HCT116 (cell line): ENCODE results near the gene HOXC4. TPM values are rescaled to one million over a fixed set of nuclear protein-coding genes. Genes with fewer than 3 reads are reported as not detected.

Experiments used
- ATAC-seq: fragments of 200-7000 bp; cut with Tn5 transposase; 2 replicates; pipeline ENCODE4 v1.9.1; 2020; ENCODE audit warnings: mild to moderate bottlenecking, moderate library complexity
- BruUV-seq: library from RNA; stranded (reverse); fragments of 400-500 nt; replicated peaks from 2 replicates; lab custom pipeline; 2021; lab: Mats Ljungman, UMichigan
- CTCF ChIA-PET: fragments of 300-600 bp; sonication (Branson Sonifier 250); formaldehyde crosslinking; loops from one replicate; lab custom pipeline; 2021; ENCODE audit warnings: antibody characterized with exemption; lab: Charles Lee
- POLR2A ChIA-PET: fragments of 300-600, 350-600 bp; sonication (Branson Sonifier 250); formaldehyde crosslinking; loops from one replicate; lab custom pipeline; 2021; ENCODE audit warnings: antibody characterized with exemption; lab: Charles Lee
- RAD21 ChIA-PET, 2 experiments: fragments of 300-600 bp; sonication (Branson Sonifier 250); formaldehyde crosslinking; loops; one replicate each; lab custom pipeline; 2023; ENCODE audit warnings: low total read pairs in 2 of 2; ENCODE audit not compliant: uncharacterized antibody in 2 of 2, unreplicated experiment in 2 of 2, low non-redundant PET in 1 of 2; lab: Charles Lee
- DNase-seq: peaks from one replicate; pipeline ENCODE4 v3.0.0-alpha.2; 2010; ENCODE audit warnings: low read depth, low spot score
- H2AFZ ChIP-seq: fragments of 200-600 bp; shearing (Covaris generic), sonication (generic); 2 replicates; pipeline ENCODE4 v1.6.1; 2017; ENCODE audit warnings: low read depth, mixed run types, mixed read lengths, antibody characterized with exemption, low read length; ENCODE audit not compliant: poor library complexity, severe bottlenecking
- H3K27ac ChIP-seq: 2 replicates; pipeline ENCODE4 v1.5.1; 2012; ENCODE audit warnings: low read depth, low read length
- H3K27me3 ChIP-seq: fragments of 200-600 bp; sonication (generic); 2 replicates; pipeline ENCODE4 v1.6.1; 2016; ENCODE audit warnings: mixed run types, low read length, mixed read lengths; ENCODE audit not compliant: insufficient read depth
- H3K36me3 ChIP-seq, 2 experiments: fragments of 200-500 bp in 1 of 2; fragments of 200-600 bp in 1 of 2; sonication (Bioruptor generic) in 1 of 2; sonication (generic) in 1 of 2; 2 replicates each; pipeline versions ENCODE4 v1.5.1 to v1.6.1; 2014 to 2016; ENCODE audit warnings: low read length in 2 of 2, inconsistent platforms in 1 of 2, mixed read lengths in 1 of 2, mixed run types in 1 of 2; ENCODE audit not compliant: insufficient read depth in 2 of 2, control insufficient read depth in 1 of 2
- H3K4me1 ChIP-seq, 2 experiments: fragments of 200-600 bp in 1 of 2; sonication (generic) in 1 of 2; 2 replicates each; pipeline versions ENCODE4 v1.5.1 to v1.6.1; 2012 to 2017; ENCODE audit warnings: low read length in 2 of 2, inconsistent platforms in 1 of 2, mild to moderate bottlenecking in 1 of 2, mixed read lengths in 1 of 2, mixed run types in 1 of 2, moderate library complexity in 1 of 2; ENCODE audit not compliant: insufficient read depth in 2 of 2, control insufficient read depth in 1 of 2
- H3K4me2 ChIP-seq: fragments of 200-600 bp; sonication (generic); 2 replicates; pipeline ENCODE4 v1.6.1; 2017; ENCODE audit warnings: mixed run types, low read length, mixed read lengths
- H3K4me3 ChIP-seq, 2 experiments: fragments of 200-600 bp in 1 of 2; sonication (generic) in 1 of 2; replicated peaks in 1 of 2; 2 replicates each; pipeline ENCODE4 v1.5.1; 2011 to 2016; ENCODE audit warnings: low read length in 2 of 2, control low read depth in 1 of 2, low read depth in 1 of 2, mild to moderate bottlenecking in 1 of 2, mixed read lengths in 1 of 2, mixed run types in 1 of 2
- H3K79me2 ChIP-seq: fragments of 200-600 bp; sonication (generic); 2 replicates; pipeline ENCODE4 v1.6.1; 2017; ENCODE audit warnings: mild to moderate bottlenecking, mixed run types, low read length, moderate library complexity, mixed read lengths; ENCODE audit not compliant: insufficient read depth
- H3K9ac ChIP-seq: fragments of 200-600 bp; sonication (generic); 2 replicates; pipeline ENCODE4 v1.6.1; 2016; ENCODE audit warnings: low read length, mixed read lengths
- H3K9me2 ChIP-seq: fragments of 200-600 bp; sonication (generic), shearing (Covaris generic); 2 replicates; pipeline ENCODE4 v1.6.1; 2017; ENCODE audit warnings: mixed run types, mild to moderate bottlenecking, moderate library complexity; ENCODE audit not compliant: insufficient read depth
- H3K9me3 ChIP-seq, 2 experiments: fragments of 200-500 bp in 1 of 2; fragments of 200-600 bp in 1 of 2; sonication (Bioruptor generic) in 1 of 2; sonication (generic) in 1 of 2; 2 replicates each; pipeline ENCODE4 v1.6.1; 2014 to 2017; ENCODE audit warnings: low read length in 2 of 2, mixed read lengths in 2 of 2, inconsistent platforms in 1 of 2, low read depth in 1 of 2, mild to moderate bottlenecking in 1 of 2, mixed run types in 1 of 2, moderate library complexity in 1 of 2; ENCODE audit not compliant: control insufficient read depth in 1 of 2, insufficient read depth in 1 of 2
- H4K20me1 ChIP-seq: fragments of 200-600 bp; sonication (generic), shearing (Covaris generic); 2 replicates; pipeline ENCODE4 v1.6.1; 2017; ENCODE audit warnings: mixed run types, mild to moderate bottlenecking, moderate library complexity; ENCODE audit not compliant: insufficient read depth
- CBX3 ChIP-seq: IDR thresholded peaks from 2 replicates; pipeline ENCODE4 v1.6.1; 2012; ENCODE audit warnings: low read depth
- CEBPB ChIP-seq: IDR thresholded peaks from 2 replicates; pipeline ENCODE4 v1.6.1; 2012; ENCODE audit warnings: low read depth
- EZH2 ChIP-seq: fragments of 200-600 bp; sonication (generic); IDR thresholded peaks from 2 replicates; pipeline ENCODE4 v1.6.1; 2017; ENCODE audit warnings: antibody characterized with exemption, mixed run types
- JUND ChIP-seq: IDR thresholded peaks from 2 replicates; pipeline ENCODE4 v1.6.1; 2012
- POLR2A ChIP-seq: IDR thresholded peaks from 2 replicates; pipeline ENCODE4 v1.7.0; 2011; ENCODE audit warnings: borderline replicate concordance; ENCODE audit not compliant: insufficient read depth, insufficient read length; ENCODE audit errors: extremely low read depth
- POLR2AphosphoS5 ChIP-seq: IDR thresholded peaks from 2 replicates; pipeline ENCODE4 v1.6.1; 2011; ENCODE audit warnings: mild to moderate bottlenecking, low read depth, low read length, moderate library complexity
- YY1 ChIP-seq: IDR thresholded peaks from 2 replicates; pipeline ENCODE4 v1.6.1; 2011; ENCODE audit warnings: low read length, low read depth, moderate library complexity, mild to moderate bottlenecking; ENCODE audit not compliant: insufficient replicate concordance; ENCODE audit errors: extremely low read depth
- ZFX ChIP-seq: fragments of 450-650 bp; IDR thresholded peaks from 2 replicates; pipeline ENCODE4 v1.6.1; 2017
- ZNF274 ChIP-seq: fragments of 200-500 bp; sonication (Bioruptor generic); IDR thresholded peaks from 2 replicates; pipeline ENCODE4 v1.6.1; 2014; ENCODE audit warnings: mild to moderate bottlenecking, low read depth, low read length, inconsistent platforms
- intact Hi-C: fragments of 100-400 bp; cut with micrococcal nuclease; formaldehyde crosslinking; loops from 2 replicates; pipeline ENCODE4 v1.10.0; 2022
- total RNA-seq: library from RNA; stranded (reverse); gene quantifications from one replicate; pipeline ENCODE4 v1.2.1, GENCODE V29; 2021; ENCODE audit not compliant: unreplicated experiment
- TF ChIP-seq, protein P1 (sequence below): IDR thresholded peaks from 2 replicates; pipeline ENCODE4 v1.6.1; 2012
- TF ChIP-seq, protein P2 (sequence below): IDR thresholded peaks from 2 replicates; pipeline ENCODE4 v1.6.1; 2011; ENCODE audit warnings: mild to moderate bottlenecking, low read length, moderate library complexity; ENCODE audit not compliant: insufficient replicate concordance; ENCODE audit errors: extremely low read depth

The HOXC4 gene
- total RNA-seq, 1 experiment from 2014 or later: 1.5 TPM

DNA sequence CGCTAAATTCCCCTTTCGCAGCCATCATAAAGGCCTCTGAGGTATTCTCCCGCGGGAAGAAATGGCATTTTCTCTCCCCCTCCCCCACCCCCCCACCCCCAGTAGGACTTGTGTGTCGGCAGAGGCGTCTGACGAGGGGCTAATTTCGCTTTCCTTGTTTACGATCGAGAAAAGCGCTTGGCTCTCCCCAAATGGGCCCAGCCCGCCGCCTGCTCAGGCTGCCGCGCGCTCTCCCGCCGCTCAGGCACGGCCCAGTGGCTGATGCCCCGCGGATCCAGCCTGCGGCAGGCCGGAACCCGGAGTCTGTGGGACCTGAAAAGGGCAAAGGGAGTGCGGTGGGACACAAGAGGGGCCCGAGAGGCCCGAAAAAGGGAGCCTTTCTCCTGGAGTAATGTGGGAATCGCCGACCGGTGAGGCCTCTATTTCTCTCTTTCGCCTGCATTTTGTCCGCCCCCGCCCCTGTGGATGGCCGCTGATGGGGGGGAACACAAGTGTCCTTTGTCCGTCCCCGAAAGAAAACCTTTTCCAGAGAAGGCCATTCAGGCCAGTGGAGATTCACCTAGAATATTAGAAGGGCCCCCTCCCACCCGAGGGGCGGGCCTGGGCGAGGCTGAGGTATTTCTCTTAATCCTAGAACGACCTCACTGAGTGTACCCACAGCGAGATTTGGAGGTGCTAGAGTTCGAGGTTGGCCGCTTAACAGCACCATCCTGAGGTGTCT lies 34.4 kb upstream of the HOXC4 start:
- BruUV-seq: no TSS peak
- no peak overlapping the region; the same call in 1 of the 2 replicates for H3K27ac ChIP-seq

DNA sequence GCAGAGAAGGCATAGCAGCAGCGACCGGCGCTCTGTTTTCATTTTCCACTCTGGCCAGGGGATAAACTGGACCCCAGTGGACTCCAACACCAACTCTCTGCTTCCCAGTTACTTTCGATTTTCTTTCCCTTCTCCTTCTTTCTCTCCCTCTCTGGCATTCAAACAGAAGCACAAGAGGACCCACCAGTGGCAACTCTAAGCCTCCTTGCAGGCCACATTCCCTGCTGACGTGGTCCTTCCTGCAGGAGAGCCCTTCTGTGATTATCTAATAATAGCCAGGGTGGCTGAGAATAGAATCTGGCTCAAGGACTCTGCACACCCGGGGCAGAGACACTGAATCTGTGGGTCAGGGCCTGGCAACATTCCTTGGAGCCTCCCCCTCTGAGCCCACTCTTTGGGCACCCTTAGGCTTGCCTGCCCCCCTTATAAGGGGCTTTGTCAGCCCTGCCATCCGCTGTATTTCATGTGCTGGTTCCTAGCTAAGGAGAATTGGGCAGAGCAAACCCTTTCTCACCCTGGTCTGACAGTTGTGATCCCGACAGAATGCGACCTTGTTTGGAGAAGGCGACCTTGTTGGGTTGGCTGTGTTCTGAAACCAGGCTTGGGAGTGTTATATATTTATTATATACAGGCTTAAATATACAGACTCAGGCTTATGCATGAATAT lies 33.6 kb upstream of the HOXC4 start:
- H3K27ac ChIP-seq: no peak overlapping the region
- RAD21 ChIA-PET: no interaction called here
- POLR2A ChIA-PET: no interaction called here

More for the DNA sequence above, 34.4 kb upstream of the HOXC4 start:
- Histone ChIP-seq H3K9me3 (no peaks in the 10 kb centered on the region), H3K36me3 (no peaks in the 10 kb centered on the region), H2AFZ (no peak overlapping the region), H3K9ac (no peak overlapping the region), H3K9me2 (no peaks in the 10 kb centered on the region), H3K4me2 (peak overlapping the region; percentile 99; the same call in 1 of the 2 replicates), H4K20me1 (no peaks in the 10 kb centered on the region), H3K4me3 (no peak overlapping the region; a peak in 1 of 4 replicates), H3K4me1 (peaks cover 24 to 38% of the 10 kb centered on the region in 2 experiments), H3K79me2 (no peaks in the 10 kb centered on the region), H3K27me3 (no peaks in the 10 kb centered on the region)
- CTCF ChIA-PET: no interaction called here
- ATAC-seq: no peak
- RAD21 ChIA-PET: no interaction called here
- TF ChIP-seq CEBPB: no peak
- no peak for TF ChIP-seq POLR2A
- no peak for TF ChIP-seq EZH2
- no peak for TF ChIP-seq ZFX
- TF ChIP-seq POLR2AphosphoS5: no peak
- no peak for DNase-seq
- intact Hi-C loops: no loop called here
- POLR2A ChIA-PET: no interaction called here

More for the DNA sequence above, 33.6 kb upstream of the HOXC4 start:
- Histone ChIP-seq H3K9me2 (no peaks in the 10 kb centered on the region), H3K4me3 (no peak overlapping the region), H3K4me1 (peaks cover 24 to 38% of the 10 kb centered on the region in 2 experiments), H2AFZ (no peak overlapping the region), H3K36me3 (no peaks in the 10 kb centered on the region), H3K27me3 (no peaks in the 10 kb centered on the region), H3K9me3 (no peaks in the 10 kb centered on the region), H3K9ac (no peak overlapping the region), H3K4me2 (no peak overlapping the region), H3K79me2 (no peaks in the 10 kb centered on the region), H4K20me1 (no peaks in the 10 kb centered on the region)
- CTCF ChIA-PET: interaction anchor here (5.3 kb wide), 1 partner anchor 12 kb away, joined by 38 read pairs; the partner anchor contains the start of gene HOXC5
- intact Hi-C loops: no loop called here
- BruUV-seq: no TSS peak
- TF ChIP-seq CBX3: no peak
- no peak for TF ChIP-seq CEBPB
- TF ChIP-seq, protein P1, sequence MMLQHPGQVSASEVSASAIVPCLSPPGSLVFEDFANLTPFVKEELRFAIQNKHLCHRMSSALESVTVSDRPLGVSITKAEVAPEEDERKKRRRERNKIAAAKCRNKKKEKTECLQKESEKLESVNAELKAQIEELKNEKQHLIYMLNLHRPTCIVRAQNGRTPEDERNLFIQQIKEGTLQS: no peak
- no peak for TF ChIP-seq POLR2AphosphoS5
- TF ChIP-seq JUND: no peak
- TF ChIP-seq, protein P2, sequence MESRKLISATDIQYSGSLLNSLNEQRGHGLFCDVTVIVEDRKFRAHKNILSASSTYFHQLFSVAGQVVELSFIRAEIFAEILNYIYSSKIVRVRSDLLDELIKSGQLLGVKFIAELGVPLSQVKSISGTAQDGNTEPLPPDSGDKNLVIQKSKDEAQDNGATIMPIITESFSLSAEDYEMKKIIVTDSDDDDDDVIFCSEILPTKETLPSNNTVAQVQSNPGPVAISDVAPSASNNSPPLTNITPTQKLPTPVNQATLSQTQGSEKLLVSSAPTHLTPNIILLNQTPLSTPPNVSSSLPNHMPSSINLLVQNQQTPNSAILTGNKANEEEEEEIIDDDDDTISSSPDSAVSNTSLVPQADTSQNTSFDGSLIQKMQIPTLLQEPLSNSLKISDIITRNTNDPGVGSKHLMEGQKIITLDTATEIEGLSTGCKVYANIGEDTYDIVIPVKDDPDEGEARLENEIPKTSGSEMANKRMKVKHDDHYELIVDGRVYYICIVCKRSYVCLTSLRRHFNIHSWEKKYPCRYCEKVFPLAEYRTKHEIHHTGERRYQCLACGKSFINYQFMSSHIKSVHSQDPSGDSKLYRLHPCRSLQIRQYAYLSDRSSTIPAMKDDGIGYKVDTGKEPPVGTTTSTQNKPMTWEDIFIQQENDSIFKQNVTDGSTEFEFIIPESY: no peak
- no peak for TF ChIP-seq ZNF274
- no peak for TF ChIP-seq YY1
- TF ChIP-seq, all 23 proteins: peak for 0
- ATAC-seq: no peak
- no peak for DNase-seq
